ENCODE data around the gene HMGXB4. TPM values are rescaled to one million over a fixed set of nuclear protein-coding genes. Genes with fewer than 3 reads are reported as not detected.

HMGXB4 gene
- total and polyA plus RNA-seq, 2 of the 13 experiments (the other 11 are each of a cell fraction or from before 2014, with no cell fraction given): 13.9 to 16.3 TPM

- TF ChIP-seq MLXIP (CRISPR knock-in tag; IDR thresholded peaks at IDR 0.05; ENCODE audit: borderline replicate concordance) (peak; percentile 92; the same call in 1 of the 2 replicates), ELF3 (CRISPR knock-in tag; IDR thresholded peaks at IDR 0.05) (peak; percentile 27; the same call in 1 of the 2 replicates), ZNF264 (CRISPR knock-in tag; IDR thresholded peaks at IDR 0.05) (peak; percentile 65), ZBTB7B (CRISPR knock-in tag; IDR thresholded peaks at IDR 0.05) (peak; percentile 79), ZNF503 (CRISPR knock-in tag; IDR thresholded peaks at IDR 0.05) (peak; percentile 74), KAT7 (CRISPR knock-in tag; IDR thresholded peaks at IDR 0.05; ENCODE audit: borderline replicate concordance) (peak; percentile 81)
- TF ChIP-seq, protein P1, sequence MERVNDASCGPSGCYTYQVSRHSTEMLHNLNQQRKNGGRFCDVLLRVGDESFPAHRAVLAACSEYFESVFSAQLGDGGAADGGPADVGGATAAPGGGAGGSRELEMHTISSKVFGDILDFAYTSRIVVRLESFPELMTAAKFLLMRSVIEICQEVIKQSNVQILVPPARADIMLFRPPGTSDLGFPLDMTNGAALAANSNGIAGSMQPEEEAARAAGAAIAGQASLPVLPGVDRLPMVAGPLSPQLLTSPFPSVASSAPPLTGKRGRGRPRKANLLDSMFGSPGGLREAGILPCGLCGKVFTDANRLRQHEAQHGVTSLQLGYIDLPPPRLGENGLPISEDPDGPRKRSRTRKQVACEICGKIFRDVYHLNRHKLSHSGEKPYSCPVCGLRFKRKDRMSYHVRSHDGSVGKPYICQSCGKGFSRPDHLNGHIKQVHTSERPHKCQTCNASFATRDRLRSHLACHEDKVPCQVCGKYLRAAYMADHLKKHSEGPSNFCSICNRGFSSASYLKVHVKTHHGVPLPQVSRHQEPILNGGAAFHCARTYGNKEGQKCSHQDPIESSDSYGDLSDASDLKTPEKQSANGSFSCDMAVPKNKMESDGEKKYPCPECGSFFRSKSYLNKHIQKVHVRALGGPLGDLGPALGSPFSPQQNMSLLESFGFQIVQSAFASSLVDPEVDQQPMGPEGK (CRISPR knock-in tag; IDR thresholded peaks at IDR 0.05): 0 out of 2 replicates have a peak, but pooled peaks have one; percentile 45
- TF ChIP-seq, protein P2, sequence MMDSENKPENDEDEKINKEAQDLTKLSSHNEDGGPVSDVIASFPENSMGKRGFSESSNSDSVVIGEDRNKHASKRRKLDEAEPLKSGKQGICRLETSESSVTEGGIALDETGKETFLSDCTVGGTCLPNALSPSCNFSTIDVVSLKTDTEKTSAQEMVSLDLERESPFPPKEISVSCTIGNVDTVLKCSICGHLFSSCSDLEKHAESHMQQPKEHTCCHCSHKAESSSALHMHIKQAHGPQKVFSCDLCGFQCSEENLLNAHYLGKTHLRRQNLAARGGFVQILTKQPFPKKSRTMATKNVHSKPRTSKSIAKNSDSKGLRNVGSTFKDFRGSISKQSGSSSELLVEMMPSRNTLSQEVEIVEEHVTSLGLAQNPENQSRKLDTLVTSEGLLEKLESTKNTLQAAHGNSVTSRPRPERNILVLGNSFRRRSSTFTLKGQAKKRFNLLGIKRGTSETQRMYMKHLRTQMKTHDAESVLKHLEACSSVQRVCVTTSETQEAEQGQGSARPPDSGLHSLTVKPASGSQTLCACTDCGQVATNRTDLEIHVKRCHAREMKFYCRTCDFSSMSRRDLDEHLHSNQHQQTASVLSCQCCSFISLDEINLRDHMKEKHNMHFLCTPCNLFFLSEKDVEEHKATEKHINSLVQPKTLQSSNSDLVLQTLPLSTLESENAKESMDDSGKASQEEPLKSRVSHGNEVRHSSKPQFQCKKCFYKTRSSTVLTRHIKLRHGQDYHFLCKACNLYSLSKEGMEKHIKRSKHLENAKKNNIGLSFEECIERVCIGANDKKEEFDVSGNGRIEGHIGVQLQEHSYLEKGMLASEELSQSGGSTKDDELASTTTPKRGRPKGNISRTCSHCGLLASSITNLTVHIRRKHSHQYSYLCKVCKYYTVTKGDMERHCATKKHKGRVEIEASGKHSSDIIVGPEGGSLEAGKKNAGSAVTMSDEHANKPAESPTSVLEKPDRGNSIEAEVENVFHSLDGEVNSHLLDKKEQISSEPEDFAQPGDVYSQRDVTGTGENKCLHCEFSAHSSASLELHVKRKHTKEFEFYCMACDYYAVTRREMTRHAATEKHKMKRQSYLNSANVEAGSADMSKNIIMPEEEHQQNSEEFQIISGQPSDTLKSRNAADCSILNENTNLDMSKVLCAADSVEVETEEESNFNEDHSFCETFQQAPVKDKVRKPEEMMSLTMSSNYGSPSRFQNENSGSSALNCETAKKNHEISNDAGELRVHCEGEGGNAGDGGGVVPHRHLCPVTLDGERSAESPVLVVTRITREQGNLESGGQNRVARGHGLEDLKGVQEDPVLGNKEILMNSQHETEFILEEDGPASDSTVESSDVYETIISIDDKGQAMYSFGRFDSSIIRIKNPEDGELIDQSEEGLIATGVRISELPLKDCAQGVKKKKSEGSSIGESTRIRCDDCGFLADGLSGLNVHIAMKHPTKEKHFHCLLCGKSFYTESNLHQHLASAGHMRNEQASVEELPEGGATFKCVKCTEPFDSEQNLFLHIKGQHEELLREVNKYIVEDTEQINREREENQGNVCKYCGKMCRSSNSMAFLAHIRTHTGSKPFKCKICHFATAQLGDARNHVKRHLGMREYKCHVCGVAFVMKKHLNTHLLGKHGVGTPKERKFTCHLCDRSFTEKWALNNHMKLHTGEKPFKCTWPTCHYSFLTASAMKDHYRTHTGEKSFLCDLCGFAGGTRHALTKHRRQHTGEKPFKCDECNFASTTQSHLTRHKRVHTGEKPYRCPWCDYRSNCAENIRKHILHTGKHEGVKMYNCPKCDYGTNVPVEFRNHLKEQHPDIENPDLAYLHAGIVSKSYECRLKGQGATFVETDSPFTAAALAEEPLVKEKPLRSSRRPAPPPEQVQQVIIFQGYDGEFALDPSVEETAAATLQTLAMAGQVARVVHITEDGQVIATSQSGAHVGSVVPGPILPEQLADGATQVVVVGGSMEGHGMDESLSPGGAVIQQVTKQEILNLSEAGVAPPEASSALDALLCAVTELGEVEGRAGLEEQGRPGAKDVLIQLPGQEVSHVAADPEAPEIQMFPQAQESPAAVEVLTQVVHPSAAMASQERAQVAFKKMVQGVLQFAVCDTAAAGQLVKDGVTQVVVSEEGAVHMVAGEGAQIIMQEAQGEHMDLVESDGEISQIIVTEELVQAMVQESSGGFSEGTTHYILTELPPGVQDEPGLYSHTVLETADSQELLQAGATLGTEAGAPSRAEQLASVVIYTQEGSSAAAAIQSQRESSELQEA (CRISPR knock-in tag; IDR thresholded peaks at IDR 0.05; ENCODE audit: not compliant biosample characterization): no peak
- TF ChIP-seq, protein P3, sequence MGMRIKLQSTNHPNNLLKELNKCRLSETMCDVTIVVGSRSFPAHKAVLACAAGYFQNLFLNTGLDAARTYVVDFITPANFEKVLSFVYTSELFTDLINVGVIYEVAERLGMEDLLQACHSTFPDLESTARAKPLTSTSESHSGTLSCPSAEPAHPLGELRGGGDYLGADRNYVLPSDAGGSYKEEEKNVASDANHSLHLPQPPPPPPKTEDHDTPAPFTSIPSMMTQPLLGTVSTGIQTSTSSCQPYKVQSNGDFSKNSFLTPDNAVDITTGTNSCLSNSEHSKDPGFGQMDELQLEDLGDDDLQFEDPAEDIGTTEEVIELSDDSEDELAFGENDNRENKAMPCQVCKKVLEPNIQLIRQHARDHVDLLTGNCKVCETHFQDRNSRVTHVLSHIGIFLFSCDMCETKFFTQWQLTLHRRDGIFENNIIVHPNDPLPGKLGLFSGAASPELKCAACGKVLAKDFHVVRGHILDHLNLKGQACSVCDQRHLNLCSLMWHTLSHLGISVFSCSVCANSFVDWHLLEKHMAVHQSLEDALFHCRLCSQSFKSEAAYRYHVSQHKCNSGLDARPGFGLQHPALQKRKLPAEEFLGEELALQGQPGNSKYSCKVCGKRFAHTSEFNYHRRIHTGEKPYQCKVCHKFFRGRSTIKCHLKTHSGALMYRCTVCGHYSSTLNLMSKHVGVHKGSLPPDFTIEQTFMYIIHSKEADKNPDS (CRISPR knock-in tag; IDR thresholded peaks at IDR 0.05): 0 out of 2 replicates have a peak, but pooled peaks have one; percentile 62
These were observed at the start of gene HMGXB4 (continued) for GRCh38 chr22:35257321-35258190.

All from HepG2 (cell line).